Measurements from ENCODE around the gene SLC16A4.
"Not testable (repeated sequence)": the region's sequence is repeated elsewhere in the genome, so short reads cannot be mapped to it uniquely, and the experiment has no call there.

GRCh38 chr1:110439873-110440272, 49.0 kb upstream of the SLC16A4 start:
- TF ChIP-seq, protein P1, sequence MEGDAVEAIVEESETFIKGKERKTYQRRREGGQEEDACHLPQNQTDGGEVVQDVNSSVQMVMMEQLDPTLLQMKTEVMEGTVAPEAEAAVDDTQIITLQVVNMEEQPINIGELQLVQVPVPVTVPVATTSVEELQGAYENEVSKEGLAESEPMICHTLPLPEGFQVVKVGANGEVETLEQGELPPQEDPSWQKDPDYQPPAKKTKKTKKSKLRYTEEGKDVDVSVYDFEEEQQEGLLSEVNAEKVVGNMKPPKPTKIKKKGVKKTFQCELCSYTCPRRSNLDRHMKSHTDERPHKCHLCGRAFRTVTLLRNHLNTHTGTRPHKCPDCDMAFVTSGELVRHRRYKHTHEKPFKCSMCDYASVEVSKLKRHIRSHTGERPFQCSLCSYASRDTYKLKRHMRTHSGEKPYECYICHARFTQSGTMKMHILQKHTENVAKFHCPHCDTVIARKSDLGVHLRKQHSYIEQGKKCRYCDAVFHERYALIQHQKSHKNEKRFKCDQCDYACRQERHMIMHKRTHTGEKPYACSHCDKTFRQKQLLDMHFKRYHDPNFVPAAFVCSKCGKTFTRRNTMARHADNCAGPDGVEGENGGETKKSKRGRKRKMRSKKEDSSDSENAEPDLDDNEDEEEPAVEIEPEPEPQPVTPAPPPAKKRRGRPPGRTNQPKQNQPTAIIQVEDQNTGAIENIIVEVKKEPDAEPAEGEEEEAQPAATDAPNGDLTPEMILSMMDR (IDR thresholded peaks at IDR 0.05; ENCODE audit: borderline replicate concordance, extremely low read depth, low read length, poor library complexity, severe bottlenecking): not testable (repeated sequence)
- not testable (repeated sequence) for TF ChIP-seq EZH2 (IDR thresholded peaks at IDR 0.05; ENCODE audit: borderline replicate concordance, low read depth, low read length, severe bottlenecking)
